ENCODE results near the gene SH3PXD2B.

DNA sequence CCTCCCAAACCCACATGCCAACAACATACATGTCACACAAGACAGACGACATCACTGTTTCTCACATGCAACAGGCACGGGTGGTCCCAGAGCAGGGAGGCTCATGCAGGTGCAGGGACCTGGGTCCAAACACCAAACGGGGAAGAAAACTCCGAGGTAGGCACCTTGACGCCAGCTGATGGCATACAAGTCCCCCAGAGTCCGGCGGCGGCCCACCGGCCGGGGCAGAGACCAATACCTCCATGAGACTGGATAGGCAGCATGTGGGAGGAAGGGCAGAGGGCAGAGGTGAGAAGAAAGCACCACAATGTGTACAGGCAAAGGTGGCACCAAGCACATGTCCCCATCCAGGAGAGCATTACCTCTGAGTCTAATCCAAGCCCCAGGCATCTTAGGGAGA is 97.8 kb downstream of the SH3PXD2B start:
- TF ChIP-seq CTCF (IDR thresholded peaks at IDR 0.05), result no peak
- TF ChIP-seq POLR2AphosphoS5 (IDR thresholded peaks at IDR 0.05), result no peak
- TF ChIP-seq POLR2A (IDR thresholded peaks at IDR 0.05), result no peak
